ENCODE measurements around the gene PDIA2.
"Not testable (repeated sequence)": the region's sequence is repeated elsewhere in the genome, so short reads cannot be mapped to it uniquely, and the experiment has no call there.

PDIA2 gene

GRCh38 chr16:303760-304505, 21.0 kb downstream of the PDIA2 start:
- no peak for DNase-seq

DNA sequence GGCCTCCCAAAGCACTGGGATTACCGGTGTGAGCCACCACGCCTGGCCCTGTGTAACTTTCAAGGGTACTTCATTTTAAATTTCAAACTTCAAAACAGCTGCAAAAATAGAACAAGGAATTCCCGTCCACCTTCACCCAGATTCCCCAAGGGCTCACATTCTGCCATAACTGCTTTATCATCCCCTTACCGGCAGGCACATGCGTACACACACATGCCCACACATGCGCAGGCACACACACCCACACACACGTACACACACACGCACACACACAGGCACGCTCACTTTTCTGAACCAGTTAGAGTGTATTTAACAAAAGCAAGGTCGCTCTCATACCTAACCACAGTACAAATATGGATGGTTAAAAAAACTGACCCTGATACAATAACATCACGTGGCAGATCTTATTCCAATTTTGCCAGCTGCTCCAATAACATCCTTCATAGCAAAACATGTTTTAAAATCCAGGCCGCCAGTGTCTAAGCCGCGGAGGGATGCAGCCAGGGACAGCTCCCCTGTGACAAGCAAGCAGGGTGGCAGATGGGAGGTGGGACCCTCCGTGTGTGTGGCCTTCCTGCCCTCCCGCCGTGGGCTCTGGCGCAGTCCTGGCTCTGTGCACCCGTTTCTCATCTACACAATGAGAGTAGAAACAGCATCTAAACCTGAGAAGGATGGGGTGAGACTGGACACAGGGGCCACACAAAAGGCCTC, 23.1 kb downstream of the PDIA2 start:
- DNase-seq = no peak

DNA sequence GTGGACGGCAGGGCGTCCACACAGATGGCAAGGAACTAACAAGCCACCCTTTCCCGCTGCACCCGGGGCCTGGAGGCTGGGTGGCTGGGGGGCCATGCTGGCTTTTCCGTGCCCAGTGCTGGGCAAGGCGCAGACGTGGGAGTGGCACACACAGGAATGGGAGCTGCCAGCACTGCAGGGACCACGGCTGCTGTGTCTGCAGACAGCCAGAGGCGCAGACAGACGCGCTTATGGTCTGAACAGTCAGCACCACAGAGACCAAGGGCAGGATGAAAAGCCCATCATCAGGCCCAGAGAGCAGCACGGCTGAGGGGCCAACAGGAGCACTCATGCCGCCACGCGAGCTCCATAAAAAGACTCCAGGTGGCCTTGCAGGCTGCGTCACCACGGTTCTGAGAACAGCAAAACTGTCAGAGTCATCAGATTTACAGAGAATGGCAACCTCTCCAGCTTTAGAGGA, 24.0 kb downstream of the PDIA2 start:
- no peak for DNase-seq

DNA sequence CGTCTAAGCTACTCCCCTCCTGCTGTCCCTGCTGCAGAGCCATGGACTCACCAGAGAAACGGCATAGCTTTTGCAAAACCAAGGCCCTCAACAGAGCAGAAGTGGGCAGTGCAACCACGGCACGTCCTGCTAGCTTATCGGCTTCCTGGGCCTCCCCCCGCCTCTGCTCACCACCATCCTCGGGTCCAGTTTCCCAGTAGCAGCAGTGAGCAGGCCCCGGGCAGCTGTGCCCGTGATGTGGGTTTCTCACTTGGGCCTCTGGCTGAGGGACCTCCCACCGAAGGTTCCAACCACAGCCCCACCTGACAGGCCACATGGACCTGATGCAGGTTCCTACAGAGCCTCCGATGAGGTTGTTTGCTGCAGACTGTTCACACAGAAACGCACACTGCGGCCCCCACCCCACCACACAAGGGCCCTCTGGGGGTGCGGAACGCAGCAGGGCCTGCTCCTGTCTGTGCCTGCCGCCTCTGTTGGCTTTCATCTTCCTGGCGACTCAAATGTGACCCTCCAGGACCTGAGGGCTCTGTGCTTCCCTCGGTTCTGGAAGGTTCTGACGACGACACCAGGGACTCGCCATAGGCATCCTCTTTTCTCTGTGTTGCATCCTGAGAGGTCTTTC, 24.8 kb downstream of the PDIA2 start:
- DNase-seq = no peak

DNA sequence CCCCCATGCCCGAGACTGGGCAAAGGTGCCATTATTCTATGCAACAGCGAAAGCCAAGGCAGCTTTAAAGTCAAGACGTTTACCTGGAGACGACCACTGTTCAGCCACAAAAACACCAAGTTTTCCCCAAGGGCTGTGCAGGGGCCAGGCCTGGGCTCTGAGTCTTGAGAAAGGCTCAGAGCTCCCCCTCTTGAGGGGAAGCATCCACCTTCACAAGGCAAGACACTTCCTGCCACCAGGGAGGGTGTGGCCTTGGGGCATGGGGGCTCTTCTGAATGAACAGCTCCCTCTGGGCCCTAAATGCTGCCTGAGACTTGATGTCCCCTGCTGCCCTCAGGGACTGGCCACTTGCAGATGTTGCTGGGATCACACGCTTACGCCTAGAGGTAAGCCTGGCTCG, 26.5 kb downstream of the PDIA2 start:
- no peak for DNase-seq

DNA sequence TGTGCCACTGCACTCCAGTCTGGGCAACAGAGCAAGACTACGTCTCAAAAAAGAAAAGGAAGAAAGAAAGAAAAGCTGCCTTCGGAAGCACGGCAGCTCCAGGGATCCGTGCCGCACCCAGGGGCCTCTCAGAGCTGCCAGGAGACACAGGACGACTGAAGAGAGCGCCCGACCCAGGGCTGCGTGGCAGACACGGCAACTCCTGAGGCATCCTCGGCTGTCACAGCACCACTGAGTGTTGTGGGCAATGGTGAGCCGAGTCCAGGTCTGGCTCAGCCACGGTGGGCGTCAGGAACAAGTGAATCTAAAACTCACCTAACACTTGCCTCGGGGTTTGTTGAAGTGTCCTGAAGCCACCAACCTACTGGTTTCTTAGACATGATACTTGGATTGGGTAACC, 28.8 kb downstream of the PDIA2 start:
- DNase-seq = no peak

- no peak for DNase-seq
Measured at GRCh38 chr16:314351-314750, 31.4 kb downstream of the PDIA2 start.

- DNase-seq = peak; percentile 31
Measured at GRCh38 chr16:314795-315299, 31.9 kb downstream of the PDIA2 start.

GRCh38 chr16:316741-317464, 33.9 kb downstream of the PDIA2 start:
- DNase-seq = no peak

GRCh38 chr16:317583-317982, 34.6 kb downstream of the PDIA2 start:
- DNase-seq = no peak

- no peak for DNase-seq
Measured at GRCh38 chr16:318628-319027, 35.7 kb downstream of the PDIA2 start.

DNA sequence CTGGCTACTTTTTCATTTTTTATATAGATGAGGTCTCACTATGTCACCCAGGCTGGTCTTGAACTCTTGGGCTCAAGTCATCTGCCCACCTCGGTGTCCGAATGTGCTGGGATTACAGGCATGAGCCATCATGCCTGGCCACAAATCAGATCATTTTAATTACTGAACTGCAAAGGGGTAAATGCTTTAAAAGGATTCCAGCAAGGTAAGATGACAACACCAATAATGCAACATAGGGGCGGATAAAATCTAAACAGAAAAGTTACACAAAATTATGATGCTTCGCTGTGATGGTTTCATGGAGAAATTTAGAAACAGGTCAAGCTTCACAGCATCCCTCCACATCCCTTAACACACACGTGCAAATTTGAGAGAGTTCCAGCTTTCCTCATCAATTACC, 37.2 kb downstream of the PDIA2 start:
- no peak for DNase-seq

- DNase-seq = no peak
Measured at GRCh38 chr16:321532-321931, 38.6 kb downstream of the PDIA2 start.

GRCh38 chr16:322476-323143, 39.6 kb downstream of the PDIA2 start:
- no peak for DNase-seq

- no peak for DNase-seq
Measured at GRCh38 chr16:324201-324450, 41.2 kb downstream of the PDIA2 start.

DNA sequence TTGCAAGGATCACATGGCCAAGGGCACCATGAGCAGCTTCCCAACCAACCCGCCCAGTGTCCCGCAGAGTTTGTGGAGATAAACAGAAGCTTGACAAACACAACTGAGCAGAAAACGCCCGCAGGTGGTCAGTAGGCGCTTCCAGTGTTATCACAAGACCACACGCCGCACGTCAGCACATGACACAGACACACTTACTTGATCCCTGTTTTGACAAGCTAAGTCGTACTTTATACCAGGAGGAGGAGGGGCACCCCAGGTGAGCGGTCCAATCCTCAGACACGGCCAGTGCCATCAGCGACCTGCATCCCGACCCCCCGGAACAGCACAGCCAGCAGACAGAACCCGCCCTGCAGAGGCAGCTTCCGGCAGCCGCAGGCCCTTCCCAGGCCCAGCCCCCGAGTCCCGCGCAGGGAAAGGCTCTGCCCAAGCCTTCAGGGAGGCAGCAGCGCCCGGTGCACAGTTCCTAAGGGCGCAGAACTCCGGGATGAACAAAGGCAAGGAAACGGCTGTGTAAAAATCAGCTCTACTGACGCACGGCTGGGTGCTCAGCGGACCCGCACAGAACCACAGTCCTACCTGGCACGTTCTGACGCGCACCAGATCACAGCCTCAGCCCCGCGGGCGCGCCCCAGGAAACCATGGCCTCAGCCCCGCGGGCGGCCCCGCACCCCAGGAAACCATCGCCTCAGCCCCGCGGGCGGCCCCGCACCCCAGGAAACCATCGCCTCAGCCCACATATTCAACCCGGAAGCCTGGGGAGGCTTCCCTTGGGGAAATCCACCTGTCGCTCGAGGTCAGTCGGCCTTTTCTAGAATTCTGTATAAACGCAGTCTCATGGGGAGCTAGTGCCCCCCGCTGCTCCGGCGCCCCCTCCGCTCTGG, 41.7 kb downstream of the PDIA2 start:
- no peak for DNase-seq

DNA sequence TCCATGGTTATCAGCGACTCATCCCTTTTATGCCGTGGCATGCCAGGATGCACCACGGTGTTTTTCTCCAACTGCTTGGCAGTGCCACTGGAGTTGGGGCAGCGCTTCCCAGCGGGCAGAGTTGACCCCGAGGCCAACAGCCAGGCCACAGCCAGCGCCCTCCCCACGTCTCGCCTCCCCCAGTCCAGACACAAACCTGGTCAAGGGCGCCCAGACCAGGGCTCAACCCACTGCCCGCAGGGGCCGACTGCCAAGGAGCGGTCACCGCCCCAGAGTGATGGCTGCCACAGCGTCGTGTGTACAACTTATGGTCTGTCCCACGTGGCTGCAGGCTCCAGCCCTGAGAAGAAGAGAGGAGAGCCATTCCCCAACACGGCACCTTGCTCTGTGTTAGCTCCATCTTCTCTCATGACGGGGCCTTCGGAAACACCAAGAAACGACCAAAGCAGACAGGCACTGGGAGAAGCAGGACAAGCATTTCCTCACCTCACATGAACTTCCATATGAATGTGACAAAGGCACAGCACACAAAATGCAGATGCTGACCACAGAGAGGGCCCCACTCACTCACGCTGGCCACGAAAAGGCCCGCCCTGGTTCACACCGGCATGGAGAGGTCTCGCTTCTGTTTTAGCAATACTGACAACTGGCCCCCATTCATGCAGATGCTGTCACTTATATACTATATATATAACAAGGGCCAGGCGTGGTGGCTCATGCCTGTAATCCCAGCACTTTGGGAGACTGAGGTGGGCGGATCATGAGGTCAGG, 42.6 kb downstream of the PDIA2 start:
- DNase-seq = no peak

DNA sequence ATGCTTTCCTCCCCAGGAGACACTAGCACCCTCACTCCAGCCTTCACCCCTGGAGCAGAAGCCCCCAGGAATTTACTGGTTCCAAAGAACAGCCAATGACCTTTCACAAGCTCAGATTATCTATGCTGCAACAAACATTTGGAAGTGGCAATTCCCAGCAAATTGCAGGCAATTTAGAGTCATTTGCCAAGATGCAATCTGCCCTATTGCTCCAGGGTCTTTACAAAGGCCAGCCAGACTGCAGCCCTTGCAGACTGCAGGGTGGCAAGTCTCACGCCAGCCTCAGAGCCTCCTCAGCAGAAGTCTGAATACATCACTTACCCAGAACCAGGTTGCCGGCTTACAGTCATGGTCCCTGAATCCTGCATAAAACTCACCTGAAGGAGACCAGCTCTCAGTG, 47.8 kb downstream of the PDIA2 start:
- no peak for DNase-seq

DNA sequence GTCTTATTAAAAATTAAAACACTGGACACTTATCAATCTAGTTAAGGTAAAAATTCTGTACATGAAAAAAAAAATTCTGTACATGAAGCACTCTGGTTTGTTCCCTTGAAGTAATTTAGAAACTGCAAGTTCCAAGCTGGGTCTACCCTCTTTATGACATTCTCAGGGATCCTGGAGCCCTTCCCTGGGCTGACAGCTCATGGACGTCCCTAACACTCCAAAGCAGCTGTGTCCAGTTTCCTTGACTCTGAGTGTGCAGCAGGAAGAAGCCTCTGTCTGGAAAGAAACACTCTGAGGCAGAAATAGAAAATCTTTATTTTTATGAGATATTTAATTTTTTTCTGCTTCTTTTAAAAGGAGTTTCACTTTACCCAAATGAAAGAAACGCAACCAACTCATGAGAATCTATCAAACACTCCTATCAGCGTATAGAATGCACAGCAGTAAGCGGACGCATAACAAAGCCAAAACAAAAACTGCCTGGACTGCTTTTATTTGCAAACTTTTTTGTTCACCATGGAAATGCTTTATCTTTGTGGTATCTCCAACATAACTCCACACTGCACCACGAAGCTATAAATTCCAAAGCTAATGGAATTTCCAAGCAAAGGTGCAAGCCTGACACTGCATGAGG, 48.3 kb downstream of the PDIA2 start:
- DNase-seq = not testable (repeated sequence)

- DNase-seq = no peak
Measured at GRCh38 chr16:333406-334094, 50.6 kb downstream of the PDIA2 start.

Measured in NCI-H524 treated with DMSO at 0.1 percent for 48 hours (cell line).